GM12878 (cell line): Measurements from ENCODE around the gene TRNT1. TPM values are rescaled to one million over a fixed set of nuclear protein-coding genes. Genes with fewer than 3 reads are reported as not detected.

Source experiments
- ATAC-seq: fragments of 200-7000 bp; cut with Tn5 transposase; 3 replicates; pipeline ENCODE4 v1.9.1; 2020; ENCODE audit warnings: mild to moderate bottlenecking, moderate library complexity
- BruUV-seq: library from RNA; stranded (reverse); fragments of 400-500 nt; replicated peaks from 2 replicates; lab custom pipeline; 2021; lab: Mats Ljungman, UMichigan
- CTCF ChIA-PET: fragments of 300-600 bp; sonication (Branson Sonifier 250); formaldehyde crosslinking; extraction: SDS; loops from one replicate; lab custom pipeline; 2021; ENCODE audit warnings: inconsistent platforms; lab: Yijun Ruan, JAX
- POLR2A ChIA-PET: fragments of 350-600 bp; formaldehyde crosslinking; extraction: SDS; loops from one replicate; lab custom pipeline; 2021; ENCODE audit warnings: inconsistent platforms; lab: Charles Lee
- RAD21 ChIA-PET: fragments of 300-600 bp; sonication (Branson Sonifier 250); formaldehyde crosslinking; loops from one replicate; lab custom pipeline; 2023; ENCODE audit warnings: antibody characterized with exemption; ENCODE audit not compliant: unreplicated experiment; lab: Charles Lee
- SMC1A ChIA-PET: fragments of 300-600 bp; sonication (Branson Sonifier 250); formaldehyde crosslinking; loops from one replicate; lab custom pipeline; 2023; ENCODE audit not compliant: unreplicated experiment, uncharacterized antibody; lab: Charles Lee
- DNase-seq: peaks from one replicate; pipeline ENCODE4 v3.0.0-alpha.2; 2011; ENCODE audit warnings: low read depth, low spot score
- FAIRE-seq: peaks from 3 replicates; lab custom pipeline; 2011; peaks lifted over from hg19 to GRCh38; lab: Jason Lieb, UNC
- H2AFZ ChIP-seq: 2 replicates; pipeline ENCODE4 v1.6.0; 2011; ENCODE audit warnings: low read depth, low read length, control low read depth; ENCODE audit not compliant: control insufficient read depth
- H3K27ac ChIP-seq: 2 replicates; pipeline ENCODE4 v1.5.1; 2011; ENCODE audit warnings: control low read depth; ENCODE audit not compliant: control insufficient read depth, insufficient read depth
- H3K27me3 ChIP-seq, 2 experiments: replicated peaks in 1 of 2; 2 replicates each; pipeline versions ENCODE4 v1.6.0 to v1.6.1; 2011; ENCODE audit warnings: low read length in 1 of 2; ENCODE audit not compliant: control insufficient read depth in 2 of 2, insufficient read depth in 2 of 2
- H3K36me3 ChIP-seq, 2 experiments: 2 replicates each; pipeline ENCODE4 v1.5.1; 2011; ENCODE audit warnings: low read length in 1 of 2; ENCODE audit not compliant: control insufficient read depth in 2 of 2, insufficient read depth in 2 of 2
- H3K4me1 ChIP-seq: 2 replicates; pipeline ENCODE4 v1.6.1; 2011; ENCODE audit warnings: mild to moderate bottlenecking, low read length, moderate library complexity, mixed read lengths; ENCODE audit not compliant: control insufficient read depth, insufficient read depth
- H3K4me2 ChIP-seq: 2 replicates; pipeline ENCODE4 v1.6.0; 2011; ENCODE audit warnings: control low read depth; ENCODE audit not compliant: control insufficient read depth, insufficient read depth
- H3K4me3 ChIP-seq: fragments of 200-600 bp; sonication (generic); 2 replicates; pipeline ENCODE4 v1.5.1; 2016
- H3K79me2 ChIP-seq: 2 replicates; pipeline ENCODE4 v1.6.0; 2011; ENCODE audit warnings: low read length; ENCODE audit not compliant: control insufficient read depth, insufficient read depth
- H3K9ac ChIP-seq: 2 replicates; pipeline ENCODE4 v1.8.0; 2011; ENCODE audit warnings: low read length, control low read depth, mixed read lengths; ENCODE audit not compliant: control insufficient read depth, insufficient read depth
- H3K9me3 ChIP-seq: replicated peaks from 3 replicates; pipeline ENCODE4 v1.5.1; 2011; ENCODE audit warnings: mild to moderate bottlenecking, low read length; ENCODE audit not compliant: control insufficient read depth, insufficient read depth
- H4K20me1 ChIP-seq: 2 replicates; pipeline ENCODE4 v1.6.0; 2011; ENCODE audit not compliant: control insufficient read depth, insufficient read depth
- CBX5 ChIP-seq: sonication (generic); IDR thresholded peaks from 2 replicates; pipeline ENCODE4 v1.6.1; 2016; ENCODE audit warnings: low read depth, moderate library complexity, mild to moderate bottlenecking, inconsistent platforms
- KDM1A ChIP-seq: fragments of 200-600 bp; sonication (generic); IDR thresholded peaks from 2 replicates; pipeline ENCODE4 v1.6.1; 2016; ENCODE audit warnings: borderline replicate concordance
- MTA3 ChIP-seq: IDR thresholded peaks from 2 replicates; pipeline ENCODE4 v1.6.1; 2012; ENCODE audit warnings: low read length, inconsistent platforms, borderline replicate concordance
- NR2C2 ChIP-seq: IDR thresholded peaks from 2 replicates; pipeline ENCODE4 v1.6.1; 2011; ENCODE audit warnings: borderline replicate concordance, low read depth; ENCODE audit not compliant: control insufficient read depth, insufficient read length
- NRF1 ChIP-seq: conservative IDR thresholded peaks from 2 replicates; pipeline ENCODE4 v1.6.1; 2011; ENCODE audit warnings: mild to moderate bottlenecking, low read depth, low read length, improper control_type of control experiment
- PML ChIP-seq: IDR thresholded peaks from 2 replicates; pipeline ENCODE4 v1.6.1; 2012; ENCODE audit warnings: low read length, inconsistent platforms
- POU2F2 ChIP-seq: IDR thresholded peaks from 3 replicates; pipeline ENCODE4 v1.6.1; 2011; ENCODE audit warnings: low read depth, mild to moderate bottlenecking, low read length, borderline replicate concordance
- SPI1 ChIP-seq: IDR thresholded peaks from 2 replicates; pipeline ENCODE4 v1.6.1; 2011; ENCODE audit warnings: low read depth, mild to moderate bottlenecking, low read length, moderate library complexity, borderline replicate concordance; ENCODE audit not compliant: insufficient read depth
- SRF ChIP-seq, 2 experiments: IDR thresholded peaks; 2 replicates each; pipeline ENCODE4 v1.6.1; 2011; ENCODE audit warnings: low read depth in 2 of 2, low read length in 2 of 2, mild to moderate bottlenecking in 1 of 2, moderate library complexity in 1 of 2
- TCF3 ChIP-seq: IDR thresholded peaks from 2 replicates; pipeline ENCODE4 v1.6.1; 2012; ENCODE audit warnings: low read depth, mild to moderate bottlenecking, low read length, borderline replicate concordance; ENCODE audit not compliant: insufficient read depth
- ZNF274 ChIP-seq: IDR thresholded peaks from one replicate; pipeline ENCODE4 v1.8.0; 2011; ENCODE audit not compliant: insufficient read length, insufficient read depth
- WGBS: methylation state at CpG from one replicate; pipeline ENCODE4 v1.1.6; 2016; ENCODE audit warnings: low lambda C conversion rate; ENCODE audit not compliant: insufficient replicate concordance, insufficient coverage; ENCODE audit errors: missing lambda C conversion rate; 5-methylcytosine and 5-hydroxymethylcytosine counted together
- in situ Hi-C: fragments of 300-500 bp; cut with MboI; formaldehyde crosslinking; loops from 9 replicates; pipeline ENCODE4 v1.14.3; 2018; ENCODE audit warnings: mixed read lengths
- intact Hi-C: fragments of 100-400 bp; cut with micrococcal nuclease; formaldehyde crosslinking; loops from one replicate; pipeline ENCODE4 v1.14.2; 2022; ENCODE audit not compliant: unreplicated experiment
- polyA plus RNA-seq, 11 experiments: library from polyadenylated mRNA; depleted of rRNA in 4 of 11; unstranded in 6 of 11; stranded (reverse) in 5 of 11; fragments of >200 nt; fragmentation: Nextera tagmentation in 4 of 11; fragmentation: Illumina TruSeq in 1 of 11; extraction: Ambion mirVana in 4 of 11; extraction: Trizol in 1 of 11; gene quantifications; 1 replicate in 1 of 11; 2 replicates in 10 of 11; pipeline versions ENCODE4 v1.2.1 to v1.2.3, GENCODE V29; 2011 to 2016; ENCODE audit warnings: inconsistent platforms in 2 of 11, missing spikeins in 2 of 11, low read depth in 1 of 11
- total RNA-seq, 4 experiments: library from RNA; depleted of rRNA in 3 of 4; stranded (reverse); fragments of >200 nt in 3 of 4; fragmentation: Illumina TruSeq in 1 of 4; extraction: Trizol in 1 of 4; gene quantifications; 2 replicates each; pipeline versions ENCODE4 v1.2.1 to v1.2.3, GENCODE V29; 2013 to 2021
- TF ChIP-seq, protein P1 (sequence below): fragments of 450-650 bp; IDR thresholded peaks from 2 replicates; pipeline ENCODE4 v1.6.1; 2017; ENCODE audit warnings: borderline replicate concordance
- TF ChIP-seq, protein P2 (sequence below): fragments of 450-650 bp; IDR thresholded peaks from 2 replicates; pipeline ENCODE4 v1.6.1; 2016; ENCODE audit warnings: mild to moderate bottlenecking

TRNT1 gene
- total and polyA plus RNA-seq, 10 of the 15 experiments (the other 5 are each of a cell fraction or from before 2014, with no cell fraction given), result 28.6 to 54.9 (median 36.6) TPM

DNA sequence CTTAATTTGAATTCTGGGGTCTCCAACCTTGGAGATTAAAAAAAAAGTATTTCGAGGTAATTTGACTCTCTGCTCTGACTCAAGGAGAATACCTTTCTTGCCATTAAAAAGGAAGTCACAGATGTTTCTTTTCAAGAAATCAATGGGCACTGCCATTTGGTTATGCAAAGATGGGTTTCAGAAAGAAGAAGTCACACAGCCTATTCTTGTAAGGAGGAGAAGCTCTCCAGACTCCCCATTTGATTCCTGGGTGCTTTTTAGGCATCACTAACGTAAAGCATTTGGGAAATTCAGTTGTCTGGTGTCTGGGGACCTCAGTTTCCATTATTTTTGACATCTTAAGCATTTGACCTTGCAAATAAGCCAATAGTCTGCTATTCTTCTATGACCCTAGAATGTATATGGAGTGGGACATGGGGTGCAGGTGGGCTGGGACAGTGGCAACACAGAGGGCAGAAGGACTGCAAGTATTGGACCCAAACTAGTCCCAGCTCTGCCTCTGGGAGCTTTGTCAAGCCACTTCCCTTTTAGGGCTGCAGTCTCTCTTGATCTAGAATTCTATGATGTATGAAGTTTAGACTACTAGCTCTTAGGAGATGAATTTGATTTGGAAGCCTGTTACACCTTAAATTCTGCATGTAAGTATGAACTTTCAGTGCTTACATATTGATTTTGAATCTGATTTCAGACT is 44.4 kb upstream of the TRNT1 start:
- POLR2A ChIA-PET, result no interaction called here
- RAD21 ChIA-PET, result no interaction called here
- CTCF ChIA-PET, result interaction anchor here (1.0 kb wide), 1 partner anchor 25 kb away, joined by 3 read pairs; no protein-coding TSS in a partner anchor

DNA sequence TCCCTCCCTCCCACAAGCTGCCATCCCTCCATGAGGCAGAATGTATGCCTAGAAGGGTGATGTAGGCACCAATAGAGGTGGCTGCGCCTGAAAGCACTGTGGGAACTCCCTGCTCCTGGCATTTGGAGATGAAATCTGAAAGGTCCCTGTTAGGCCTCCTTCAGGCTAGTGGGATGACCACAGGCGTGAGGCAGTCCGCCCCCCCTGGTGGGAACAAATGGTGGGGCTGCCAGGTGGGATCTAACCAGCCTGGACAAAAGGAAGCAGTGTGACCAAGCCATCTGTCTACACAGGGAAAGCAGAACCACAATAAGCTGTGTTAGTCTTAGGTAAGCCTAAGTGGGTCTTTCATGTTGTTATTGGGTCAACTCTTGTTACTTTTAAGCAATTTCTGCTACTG is 41.9 kb upstream of the TRNT1 start:
- ChIA-PET POLR2A (no interaction called here), RAD21 (no interaction called here), CTCF (no interaction called here), SMC1A (interaction anchor here (1.2 to 1.3 kb wide), 2 partner anchors 10 to 17 kb away, joined by 3 to 5 read pairs; no protein-coding TSS in a partner anchor)
- ATAC-seq (no peak), FAIRE-seq (no peak), DNase-seq (no peak)
- in situ Hi-C loops, result no loop called here
- Histone ChIP-seq H3K79me2 (no peaks in the 10 kb centered on the region), H4K20me1 (no peaks in the 10 kb centered on the region), H3K36me3 (no peaks in the 10 kb centered on the region), H3K27ac (no peak overlapping the region), H2AFZ (no peak overlapping the region), H3K9ac (no peak overlapping the region), H3K4me1 (peaks cover 39% of the 10 kb centered on the region), H3K4me3 (no peak overlapping the region), H3K27me3 (no peaks in the 10 kb centered on the region), H3K4me2 (no peak overlapping the region), H3K9me3 (no peaks in the 10 kb centered on the region; the same call in 2 of the 3 replicates)
- TF ChIP-seq NR2C2 (no peak), POU2F2 (no peak), PML (no peak), KDM1A (no peak), MTA3 (no peak), NRF1 (no peak), SRF (IDR thresholded peaks at IDR 0.05; ENCODE audit: low read depth in 2 of 2, low read length in 2 of 2) (no peak), ZNF274 (no peak), CBX5 (no peak)
- TF ChIP-seq, protein P1, sequence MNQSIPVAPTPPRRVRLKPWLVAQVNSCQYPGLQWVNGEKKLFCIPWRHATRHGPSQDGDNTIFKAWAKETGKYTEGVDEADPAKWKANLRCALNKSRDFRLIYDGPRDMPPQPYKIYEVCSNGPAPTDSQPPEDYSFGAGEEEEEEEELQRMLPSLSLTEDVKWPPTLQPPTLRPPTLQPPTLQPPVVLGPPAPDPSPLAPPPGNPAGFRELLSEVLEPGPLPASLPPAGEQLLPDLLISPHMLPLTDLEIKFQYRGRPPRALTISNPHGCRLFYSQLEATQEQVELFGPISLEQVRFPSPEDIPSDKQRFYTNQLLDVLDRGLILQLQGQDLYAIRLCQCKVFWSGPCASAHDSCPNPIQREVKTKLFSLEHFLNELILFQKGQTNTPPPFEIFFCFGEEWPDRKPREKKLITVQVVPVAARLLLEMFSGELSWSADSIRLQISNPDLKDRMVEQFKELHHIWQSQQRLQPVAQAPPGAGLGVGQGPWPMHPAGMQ, result no peak
- BruUV-seq, result no TSS peak
- intact Hi-C loops, result no loop called here
- 74% methylated on average over 3 of the region's 3 CpGs for WGBS

More for the DNA sequence above, 44.4 kb upstream of the TRNT1 start:
- no peaks in the 10 kb centered on the region for H4K20me1 ChIP-seq
- peak overlapping the region; percentile 80 for H3K4me2 ChIP-seq
- no peaks in the 10 kb centered on the region for H3K27me3 ChIP-seq
- ATAC-seq (peak; percentile 87), FAIRE-seq (peak; percentile 65), DNase-seq (peak; percentile 43)
- SMC1A ChIA-PET, result interaction anchor here (0.6 to 1.7 kb wide), 6 partner anchors 11 to 107 kb away, joined by 3 to 5 read pairs (median 3); partner anchors contain the start of gene IL5RA
- no peaks in the 10 kb centered on the region for H3K79me2 ChIP-seq
- H3K27ac ChIP-seq, result peak overlapping the region; percentile 34
- intact Hi-C loops, result no loop called here
- H2AFZ ChIP-seq, result no peak overlapping the region
- no peaks in the 10 kb centered on the region; the same call in 2 of the 3 replicates for H3K9me3 ChIP-seq
- H3K9ac ChIP-seq, result no peak overlapping the region
- in situ Hi-C loops, result no loop called here
- no TSS peak for BruUV-seq
- no peak overlapping the region for H3K4me3 ChIP-seq
- no peaks in the 10 kb centered on the region for H3K36me3 ChIP-seq
- TF ChIP-seq TCF3, result peak; percentile 61; the same call in 1 of the 2 replicates
- TF ChIP-seq, protein P2, sequence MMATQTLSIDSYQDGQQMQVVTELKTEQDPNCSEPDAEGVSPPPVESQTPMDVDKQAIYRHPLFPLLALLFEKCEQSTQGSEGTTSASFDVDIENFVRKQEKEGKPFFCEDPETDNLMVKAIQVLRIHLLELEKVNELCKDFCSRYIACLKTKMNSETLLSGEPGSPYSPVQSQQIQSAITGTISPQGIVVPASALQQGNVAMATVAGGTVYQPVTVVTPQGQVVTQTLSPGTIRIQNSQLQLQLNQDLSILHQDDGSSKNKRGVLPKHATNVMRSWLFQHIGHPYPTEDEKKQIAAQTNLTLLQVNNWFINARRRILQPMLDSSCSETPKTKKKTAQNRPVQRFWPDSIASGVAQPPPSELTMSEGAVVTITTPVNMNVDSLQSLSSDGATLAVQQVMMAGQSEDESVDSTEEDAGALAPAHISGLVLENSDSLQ, result no peak
- peak; percentile 66; the same call in 1 of the 2 replicates for TF ChIP-seq SPI1
- TF ChIP-seq POU2F2, result peak; percentile 59; the same call in 1 of the 3 replicates
- WGBS, result 0% methylated on average over 2 of the region's 2 CpGs
- H3K4me1 ChIP-seq, result peaks cover 23% of the 10 kb centered on the region
